Measurements from ENCODE around the gene TBX18.
A peak's percentile ranks its signal among the peaks of the same experiment; 100 is the strongest.

Gene TBX18

GRCh38 chr6:84779380-84779779 is 15.0 kb upstream of the TBX18 start:
- no peak overlapping the region for H3K4me3 ChIP-seq (ENCODE audit: low read length)
- no peak for TF ChIP-seq ZNF274 (IDR thresholded peaks at IDR 0.05; ENCODE audit: low read depth, low read length)

GRCh38 chr6:84777888-84778287 is 13.5 kb upstream of the TBX18 start:
- no peak for TF ChIP-seq ZNF274 (IDR thresholded peaks at IDR 0.05; ENCODE audit: low read depth, low read length)

GRCh38 chr6:84776392-84776791 is 12.0 kb upstream of the TBX18 start:
- TF ChIP-seq ZNF274 (IDR thresholded peaks at IDR 0.05; ENCODE audit: low read depth, low read length), result no peak
- no peak overlapping the region for H3K4me3 ChIP-seq (ENCODE audit: low read length)

More at GRCh38 chr6:84777888-84778287, 13.5 kb upstream of the TBX18 start:
- no peak overlapping the region for H3K4me3 ChIP-seq (ENCODE audit: low read length)

GRCh38 chr6:84775751-84776150 is 11.4 kb upstream of the TBX18 start:
- no peak overlapping the region for H3K4me3 ChIP-seq (ENCODE audit: low read length)
- TF ChIP-seq ZNF274 (IDR thresholded peaks at IDR 0.05; ENCODE audit: low read depth, low read length), result no peak

GRCh38 chr6:84774985-84775284 is 10.5 kb upstream of the TBX18 start:
- no peak overlapping the region for H3K4me3 ChIP-seq (ENCODE audit: low read length)
- TF ChIP-seq ZNF274 (IDR thresholded peaks at IDR 0.05; ENCODE audit: low read depth, low read length), result no peak

GRCh38 chr6:84774157-84774984 is 10.0 kb upstream of the TBX18 start:
- no peak for TF ChIP-seq ZNF274 (IDR thresholded peaks at IDR 0.05; ENCODE audit: low read depth, low read length)
- H3K4me3 ChIP-seq (ENCODE audit: low read length), result peak overlapping the region; percentile 2; the same call in 1 of the 2 replicates

GRCh38 chr6:84773431-84774156 is 9.2 kb upstream of the TBX18 start:
- H3K4me3 ChIP-seq (ENCODE audit: low read length), result no peak overlapping the region
- TF ChIP-seq ZNF274 (IDR thresholded peaks at IDR 0.05; ENCODE audit: low read depth, low read length), result no peak

GRCh38 chr6:84773133-84773430 is 8.7 kb upstream of the TBX18 start:
- TF ChIP-seq ZNF274 (IDR thresholded peaks at IDR 0.05; ENCODE audit: low read depth, low read length), result no peak
- H3K4me3 ChIP-seq (ENCODE audit: low read length), result no peak overlapping the region

GRCh38 chr6:84772428-84773132 is 8.2 kb upstream of the TBX18 start:
- H3K4me3 ChIP-seq (ENCODE audit: low read length), result no peak overlapping the region
- TF ChIP-seq ZNF274 (IDR thresholded peaks at IDR 0.05; ENCODE audit: low read depth, low read length), result no peak

- no peak overlapping the region for H3K4me3 ChIP-seq (ENCODE audit: low read length)
- no peak for TF ChIP-seq ZNF274 (IDR thresholded peaks at IDR 0.05; ENCODE audit: low read depth, low read length)
These were observed 7.5 kb upstream of the TBX18 start for GRCh38 chr6:84771756-84772356.

- no peak overlapping the region for H3K4me3 ChIP-seq (ENCODE audit: low read length)
- no peak for TF ChIP-seq ZNF274 (IDR thresholded peaks at IDR 0.05; ENCODE audit: low read depth, low read length)
These were observed 6.8 kb upstream of the TBX18 start for GRCh38 chr6:84771125-84771755.

- no peak for TF ChIP-seq ZNF274 (IDR thresholded peaks at IDR 0.05; ENCODE audit: low read depth, low read length)
- no peak overlapping the region for H3K4me3 ChIP-seq (ENCODE audit: low read length)
These were observed 6.1 kb upstream of the TBX18 start for GRCh38 chr6:84770521-84770920.

GRCh38 chr6:84769306-84769705 is 4.9 kb upstream of the TBX18 start:
- no peak overlapping the region for H3K4me3 ChIP-seq (ENCODE audit: low read length)
- no peak for TF ChIP-seq ZNF274 (IDR thresholded peaks at IDR 0.05; ENCODE audit: low read depth, low read length)

Measured in GM08714 (cell line).